SKM-1 treated with dmso at 0.1 percent for 144 hours (cell line): ENCODE results near the gene XIRP1.

Source experiments
- DNase-seq: peaks from one replicate; lab custom pipeline; 2025; ENCODE audit not compliant: unreplicated experiment; lab: John Stamatoyannopoulos, UW

XIRP1 gene

DNA sequence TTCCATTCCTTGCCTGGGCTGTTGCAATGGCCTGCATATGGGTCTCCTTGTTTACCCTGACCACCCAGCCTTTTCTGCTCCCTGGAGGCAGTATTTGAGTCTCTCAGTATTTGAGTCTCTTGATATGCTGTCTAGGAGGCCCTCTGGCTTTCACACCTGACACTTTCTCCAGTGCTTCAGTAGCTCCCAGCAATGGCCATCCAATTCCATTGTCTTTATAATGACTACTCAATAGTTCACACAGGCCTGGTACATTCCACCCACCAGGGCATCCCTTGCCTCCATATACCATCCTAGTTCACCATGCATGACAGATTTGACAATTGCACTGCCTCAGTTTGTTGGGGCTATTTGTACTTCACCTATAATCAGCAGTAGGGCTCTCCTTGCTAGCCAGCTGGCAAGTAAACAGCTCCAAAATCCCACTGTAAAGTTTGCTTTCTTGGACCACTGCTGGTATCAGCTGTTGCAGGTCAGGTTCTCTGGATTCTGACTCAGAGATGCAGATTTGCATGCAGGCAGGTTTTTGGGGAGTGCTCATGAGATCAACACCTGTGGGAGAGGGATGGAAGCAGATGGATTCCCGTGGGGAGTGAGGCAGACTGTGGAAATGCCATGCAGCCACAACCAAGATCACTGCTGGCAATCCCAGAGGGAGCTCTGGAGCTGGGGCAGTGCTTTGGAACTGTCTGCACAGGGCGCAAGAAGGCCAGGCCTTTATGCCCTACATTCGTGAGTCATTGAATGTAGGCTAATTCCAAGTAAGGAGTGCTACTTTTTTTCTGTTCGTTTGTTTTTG, 19.1 kb upstream of the XIRP1 start:
- DNase-seq, result no peak

DNA sequence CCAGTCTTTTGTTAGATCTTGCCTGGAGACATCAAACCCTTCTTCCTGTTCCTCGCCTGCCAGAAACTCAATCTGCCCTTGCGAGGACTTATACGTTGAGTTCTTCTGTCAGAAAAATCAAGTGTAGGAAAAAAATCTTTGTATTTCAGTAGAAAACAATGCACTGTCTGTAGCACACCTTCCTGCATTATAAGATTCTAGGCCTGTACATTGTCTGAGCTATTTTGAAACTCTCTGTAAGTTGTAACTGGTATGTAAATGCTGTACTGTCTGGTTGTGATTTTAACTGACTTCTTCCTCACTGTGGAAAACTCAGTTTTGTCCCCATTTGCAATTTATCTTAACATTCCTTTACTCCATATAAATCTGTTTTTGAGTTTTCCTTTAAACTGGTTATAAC, 17.7 kb upstream of the XIRP1 start:
- DNase-seq, result no peak

DNA sequence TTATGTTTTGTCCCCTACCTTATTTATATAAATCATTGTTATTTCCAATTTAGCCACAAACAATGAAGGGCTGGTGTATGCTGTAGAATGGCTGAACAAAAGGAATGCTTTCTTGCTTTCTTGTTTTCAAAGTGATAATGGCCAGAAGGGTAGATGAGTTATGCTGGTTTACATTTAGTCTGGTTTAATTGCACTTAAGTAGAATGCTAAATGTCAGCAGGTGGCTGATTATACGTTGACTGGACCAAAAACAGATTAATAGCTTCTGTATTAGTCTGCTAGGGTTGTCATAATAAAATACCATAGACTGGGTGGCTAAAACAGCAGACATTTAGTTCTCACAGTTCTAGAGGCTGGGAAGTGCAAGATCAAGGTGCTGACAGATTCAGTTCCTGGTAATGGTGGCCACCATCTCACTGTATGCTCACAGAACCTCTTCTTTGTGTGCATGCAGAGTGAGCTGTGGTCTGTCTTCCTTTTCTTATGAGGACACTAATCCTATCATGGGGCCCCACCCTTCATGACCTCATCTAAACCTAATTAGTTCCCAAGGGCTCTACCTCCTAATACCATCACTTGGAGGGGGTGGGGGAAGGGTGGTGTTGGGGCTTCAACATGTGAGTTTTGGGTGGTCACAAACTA, 17.1 kb upstream of the XIRP1 start:
- no peak for DNase-seq

DNA sequence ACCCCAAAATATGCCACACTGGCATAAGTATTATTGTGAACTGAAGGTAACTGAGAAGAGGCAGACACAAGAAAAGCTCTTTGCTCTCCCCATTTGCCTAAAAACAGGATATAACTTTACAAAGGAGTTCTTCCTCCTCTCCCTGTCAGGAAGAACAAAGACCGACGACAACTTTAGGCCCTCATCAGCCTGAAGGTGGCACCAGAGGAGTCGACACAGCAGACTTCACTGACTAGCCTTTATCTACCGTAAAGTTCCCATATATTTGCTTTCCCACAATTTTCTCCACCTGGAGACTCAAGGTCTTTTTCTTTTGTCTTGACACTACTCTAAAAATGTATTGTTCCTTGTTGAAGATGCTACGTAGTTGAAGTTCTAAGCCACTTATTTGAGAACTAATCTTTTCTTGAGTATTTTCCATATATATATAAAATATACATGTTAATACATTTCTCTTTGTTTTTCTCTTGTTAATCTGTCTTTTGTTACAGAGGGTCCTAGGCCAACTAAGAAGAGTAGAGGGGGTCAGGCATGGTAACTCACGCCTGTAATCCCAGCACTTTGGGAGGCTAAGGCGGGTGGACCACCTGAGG, 16.2 kb upstream of the XIRP1 start:
- peak; percentile 71 for DNase-seq

DNA sequence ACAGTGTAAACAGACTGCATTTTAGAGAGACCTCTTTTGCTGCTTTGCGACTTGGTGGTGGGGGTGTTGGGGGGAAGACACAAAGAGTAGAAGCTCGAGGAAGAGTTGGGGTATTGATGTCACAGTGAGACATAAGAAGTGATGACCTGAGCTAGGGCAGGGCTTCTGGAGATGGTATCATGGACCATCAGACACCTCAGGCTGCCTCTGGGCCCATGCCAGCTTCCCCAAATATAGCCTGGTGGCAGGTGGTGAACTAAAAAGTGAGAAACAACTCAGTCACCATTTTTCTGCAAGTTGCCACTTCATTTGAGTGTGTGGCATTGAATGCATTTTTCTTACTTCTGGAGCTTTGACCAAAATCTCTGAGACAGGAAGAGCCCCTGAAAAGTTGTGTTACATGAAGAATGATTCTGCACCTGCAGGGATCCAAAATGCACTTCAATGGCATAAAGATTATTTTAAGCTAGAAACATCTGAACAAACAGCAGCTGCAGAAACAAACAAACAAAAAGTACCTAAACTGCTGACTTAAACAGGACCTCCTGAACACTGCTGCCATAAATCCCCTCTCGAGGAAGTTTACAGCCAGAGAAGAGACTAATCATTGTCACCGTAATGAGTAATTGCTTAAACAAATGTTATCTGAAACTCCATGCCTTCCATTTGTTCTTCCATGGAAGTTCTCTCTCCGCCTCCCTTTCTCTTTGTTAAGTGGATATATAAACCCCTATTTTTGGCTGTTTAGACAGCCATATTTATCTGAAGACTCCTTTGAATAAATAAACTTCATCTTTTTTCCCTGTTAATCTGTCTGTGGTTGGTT, 15.2 kb upstream of the XIRP1 start:
- DNase-seq, result no peak

DNA sequence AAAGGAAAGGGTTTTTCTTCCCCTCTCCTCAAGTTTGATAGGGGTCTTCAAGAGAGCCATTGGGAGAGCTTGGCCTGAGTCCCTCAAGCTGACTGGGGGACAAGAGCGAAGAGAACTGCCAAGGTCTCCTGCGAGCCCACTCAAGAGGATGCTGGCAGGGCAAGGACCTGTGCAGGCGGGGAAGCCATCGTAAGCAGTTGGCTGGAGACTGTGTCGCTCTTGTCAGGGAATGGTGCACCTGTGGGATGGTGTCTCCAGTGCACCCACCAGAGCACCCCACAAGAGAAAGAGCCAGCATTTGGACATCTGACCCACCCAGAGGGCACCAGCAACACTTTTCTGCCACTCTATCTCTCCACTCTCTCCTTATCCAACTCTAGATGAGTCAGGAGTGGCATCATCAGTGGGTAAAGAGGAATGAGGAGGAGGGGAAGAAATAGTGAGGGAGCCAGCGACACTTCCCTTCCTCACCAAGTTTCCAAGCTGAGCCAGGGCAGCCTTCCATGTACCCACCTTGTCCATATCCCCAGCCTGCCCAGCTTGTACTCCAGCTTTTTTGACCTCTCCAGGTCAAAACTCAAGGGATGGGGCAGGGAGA, 13.6 kb upstream of the XIRP1 start:
- no peak for DNase-seq

DNA sequence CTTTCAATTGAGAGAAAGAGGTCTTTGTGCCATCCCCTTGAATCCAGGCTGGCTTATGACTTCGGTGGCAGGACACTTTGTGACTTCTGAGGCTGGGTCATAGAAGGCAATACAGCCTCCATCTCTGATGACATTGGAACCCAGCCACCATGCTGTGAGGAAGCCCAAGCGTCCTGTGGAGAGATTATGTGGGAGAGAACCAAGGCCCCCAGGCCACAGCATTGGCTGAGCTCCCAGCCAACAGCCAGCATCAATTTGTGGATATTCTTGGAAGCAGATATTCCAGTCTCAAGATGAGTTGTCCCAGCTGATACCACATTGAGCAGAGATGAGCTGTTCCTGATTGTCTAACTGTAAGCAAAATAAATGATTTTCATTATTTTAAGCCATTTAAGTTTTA, 12.7 kb upstream of the XIRP1 start:
- no peak for DNase-seq

DNA sequence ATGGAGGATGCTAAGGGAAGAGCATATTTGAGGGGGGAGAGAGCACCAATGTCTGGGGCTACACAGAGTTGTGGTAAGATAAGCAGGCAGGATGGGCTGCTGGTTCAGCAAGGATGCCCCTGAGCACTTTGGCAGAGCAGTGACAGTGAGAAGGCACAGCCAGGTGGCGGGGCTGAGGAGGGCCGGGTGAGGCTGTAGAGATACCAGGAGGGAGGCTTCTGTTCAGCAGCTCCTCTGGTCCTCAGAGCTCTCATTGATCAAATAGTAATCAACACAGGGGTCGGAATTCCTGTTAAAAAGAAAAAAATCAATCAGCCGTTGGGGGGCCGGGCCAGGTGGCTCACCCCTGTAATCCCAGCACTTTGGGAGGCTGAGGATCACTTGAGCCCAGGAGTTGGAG, 11.5 kb upstream of the XIRP1 start:
- DNase-seq, result no peak

DNA sequence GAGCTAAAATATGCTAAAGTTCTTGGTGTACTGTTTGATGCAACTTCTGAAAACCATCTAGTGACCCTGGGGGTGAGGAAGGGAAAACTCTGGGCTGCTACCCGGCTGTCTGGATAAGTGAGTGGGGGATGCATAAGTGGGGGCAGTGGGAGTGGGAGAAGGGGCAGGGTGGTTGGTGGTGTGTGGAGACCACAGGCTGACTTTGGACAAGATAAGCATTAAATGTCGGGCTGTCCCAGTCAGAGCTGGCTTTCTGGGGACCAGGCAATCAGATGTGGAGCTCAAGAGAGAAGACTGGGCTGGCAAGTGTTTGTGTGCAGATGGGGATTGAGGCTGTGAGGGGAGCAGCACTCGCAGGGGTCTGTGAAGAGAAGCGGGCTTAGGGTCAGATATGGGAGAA, 11.0 kb upstream of the XIRP1 start:
- no peak for DNase-seq

DNA sequence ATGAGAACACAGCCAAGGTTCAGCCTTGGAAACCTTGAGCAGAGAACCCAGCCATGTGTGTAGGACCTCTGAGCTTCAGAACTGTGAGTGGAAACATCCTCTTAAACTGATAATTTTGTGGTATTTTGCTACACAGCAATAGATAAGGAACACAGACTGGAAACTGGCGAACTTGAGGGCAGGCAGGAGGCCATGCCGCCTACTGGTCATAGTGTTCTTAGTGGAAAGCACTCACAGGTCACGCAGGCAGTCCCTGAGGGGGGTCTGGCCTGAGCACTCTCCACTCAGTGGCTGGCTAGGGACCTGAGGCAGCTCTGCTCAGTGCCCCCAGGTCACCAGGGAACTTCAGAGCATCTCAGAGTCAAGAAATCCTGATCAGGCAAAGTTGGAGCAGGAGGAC, 9.7 kb upstream of the XIRP1 start:
- no peak for DNase-seq

DNA sequence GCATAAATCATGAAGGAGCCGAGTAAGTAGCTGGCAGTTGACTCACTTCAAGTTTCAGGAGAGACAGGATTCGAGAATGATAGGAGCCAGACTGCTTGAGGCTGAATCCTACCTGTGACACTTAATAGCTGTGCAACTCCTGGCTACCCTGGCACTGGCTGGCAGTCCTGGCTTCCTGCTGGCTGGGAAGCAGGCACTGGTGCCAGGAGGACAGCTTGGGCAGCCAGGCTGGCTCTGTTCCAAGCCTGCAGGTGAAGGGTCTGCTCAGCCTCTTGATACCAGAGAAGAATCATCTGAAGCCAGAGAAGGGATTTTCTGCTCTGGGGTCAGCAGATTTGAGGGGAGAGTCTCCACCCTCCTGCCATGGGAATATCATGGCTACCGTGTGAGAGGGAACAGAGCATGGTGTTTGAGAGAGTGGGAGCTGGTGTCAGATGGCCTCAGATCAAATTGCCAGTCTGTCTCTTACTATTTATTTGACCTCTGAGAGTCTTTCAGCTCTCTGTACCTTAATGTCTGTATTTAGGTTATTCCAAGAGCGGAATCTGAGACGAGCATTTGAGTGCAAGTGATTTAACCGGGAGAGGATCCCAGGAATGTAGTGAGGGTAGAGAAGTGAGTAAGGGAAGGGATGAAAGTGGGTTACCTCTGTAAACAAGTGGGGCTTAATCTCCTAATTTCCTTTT, 4.4 kb upstream of the XIRP1 start:
- no peak for DNase-seq

DNA sequence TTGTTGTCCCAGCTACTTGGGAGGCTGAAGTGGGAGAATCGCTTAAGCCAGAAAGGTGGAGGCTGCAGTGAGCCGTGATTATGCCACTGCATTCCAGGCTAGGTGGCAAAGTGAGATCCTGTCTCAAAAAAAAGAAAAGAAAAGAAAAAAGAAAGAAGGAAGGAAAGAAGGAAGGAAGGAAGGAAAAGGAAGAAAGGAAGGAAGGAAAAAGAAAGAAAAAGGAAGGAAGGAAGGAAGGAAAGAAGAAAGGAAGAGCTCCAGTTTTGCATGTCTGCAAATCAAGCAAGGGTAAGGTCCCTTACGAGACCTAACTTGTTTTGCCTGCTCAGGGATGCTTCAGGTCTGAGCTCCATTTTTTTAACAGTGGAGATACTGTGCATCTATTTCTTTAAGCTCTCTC, 3.6 kb upstream of the XIRP1 start:
- DNase-seq, result no peak

DNA sequence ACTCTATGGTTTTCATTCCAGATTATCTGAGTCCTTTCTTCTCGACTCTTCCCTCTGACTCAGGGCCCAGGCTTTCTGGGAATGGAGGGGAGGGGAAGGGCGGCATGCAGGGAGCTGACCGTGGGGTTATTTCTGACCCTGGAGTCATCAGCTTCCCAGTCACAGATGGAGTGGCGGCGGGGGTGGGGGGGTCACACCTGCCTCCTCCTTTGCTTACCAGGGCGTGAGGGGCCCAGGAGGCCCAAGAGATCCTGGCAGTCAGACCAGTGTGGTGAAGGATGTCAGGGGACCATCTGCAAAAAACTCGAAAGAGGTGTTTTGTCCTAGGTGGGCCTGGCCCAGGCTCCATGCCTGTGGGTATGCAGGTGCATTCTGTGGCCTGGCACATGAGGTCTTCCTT, 996 bp upstream of the XIRP1 start:
- DNase-seq, result no peak

DNA sequence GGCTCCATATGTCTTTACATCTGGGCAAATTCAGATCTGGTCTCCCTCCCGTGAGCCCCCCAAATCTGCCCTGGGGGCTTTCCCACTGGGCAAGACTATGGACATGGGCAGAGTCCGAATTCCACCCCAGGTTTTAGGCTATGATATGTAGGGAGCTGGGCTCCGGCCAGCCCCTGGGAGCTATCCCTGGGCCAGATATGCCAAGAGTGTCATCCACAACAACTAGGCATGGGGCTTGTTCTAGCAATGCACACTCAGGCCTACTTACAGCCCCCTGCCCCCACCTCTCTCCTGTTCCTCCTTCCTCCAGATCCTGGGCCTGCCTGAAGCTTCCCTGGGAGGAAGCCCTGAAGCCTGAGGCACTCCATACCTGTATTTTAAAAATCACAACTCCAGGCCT, 622 bp downstream of the XIRP1 start:
- DNase-seq, result no peak

DNA sequence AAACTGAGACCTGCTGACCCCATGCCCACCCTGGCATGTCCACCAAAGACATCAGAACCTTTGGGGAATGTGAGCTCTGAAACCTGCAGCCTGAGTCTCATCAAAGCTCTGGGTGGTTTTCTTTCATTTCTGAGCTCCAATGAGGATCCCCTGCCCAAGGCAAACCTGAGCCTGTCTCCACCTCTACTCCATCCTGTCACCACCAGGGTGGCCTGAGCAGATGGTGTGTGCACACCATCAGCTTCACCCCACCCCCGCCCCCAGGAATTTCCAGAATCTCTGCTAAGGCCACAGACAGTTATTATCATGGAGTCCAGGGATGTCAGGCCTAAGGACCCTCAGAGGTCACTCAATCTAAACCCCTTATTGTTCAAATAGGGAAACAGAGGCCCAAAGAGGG, 1.3 kb downstream of the XIRP1 start:
- no peak for DNase-seq

DNA sequence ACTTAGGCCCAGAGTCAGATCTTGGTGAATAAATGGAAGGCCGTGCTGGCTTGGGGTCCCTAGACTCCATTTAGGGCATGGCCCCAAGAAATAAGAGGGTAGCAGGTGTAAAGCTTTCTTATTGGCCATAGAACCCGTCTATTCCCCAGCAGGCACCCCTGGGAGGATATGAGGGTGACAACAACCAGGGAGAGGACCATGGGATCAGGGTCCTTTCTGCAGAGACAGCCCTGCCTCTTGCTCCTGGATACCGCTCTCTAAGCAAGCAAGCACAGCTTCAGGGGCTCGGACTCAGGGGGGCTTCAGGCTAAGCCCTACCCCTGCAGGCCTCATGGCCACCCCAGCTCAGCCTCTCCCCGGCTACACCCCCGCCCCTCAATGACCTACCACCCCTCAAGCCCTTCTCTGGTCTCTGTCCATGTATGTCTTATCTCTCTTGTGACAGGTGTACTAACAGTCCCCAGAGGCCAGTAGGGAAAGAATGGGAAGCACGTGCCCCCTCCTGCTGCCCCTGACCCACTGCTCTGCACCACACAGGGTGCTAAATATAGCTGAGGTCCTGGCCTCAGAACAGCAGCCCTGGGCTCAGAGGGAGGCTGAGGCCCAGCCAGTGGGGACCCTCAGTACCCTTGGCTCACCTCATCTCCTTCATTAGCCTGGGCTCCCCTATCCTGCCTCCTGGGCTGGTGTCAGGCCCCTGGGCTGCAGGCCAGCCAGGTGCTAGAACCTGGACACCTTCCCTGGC, 1.9 kb downstream of the XIRP1 start:
- DNase-seq, result no peak

DNA sequence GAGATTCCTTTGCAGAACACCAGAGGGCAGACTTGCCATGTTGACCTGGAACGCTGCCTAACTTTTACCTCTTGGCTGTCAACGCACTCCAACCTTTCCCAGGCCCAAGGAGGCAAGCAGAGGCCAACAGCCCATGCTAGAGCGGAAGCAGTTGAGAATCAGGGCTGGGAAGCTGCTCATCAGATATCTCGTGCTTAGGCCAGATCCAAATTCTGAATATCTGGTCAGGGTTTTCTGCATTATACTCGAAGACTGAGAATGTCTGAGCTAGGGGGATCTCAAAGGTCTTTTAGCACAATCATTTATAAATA, 2.5 kb downstream of the XIRP1 start:
- DNase-seq, result peak; percentile 85

DNA sequence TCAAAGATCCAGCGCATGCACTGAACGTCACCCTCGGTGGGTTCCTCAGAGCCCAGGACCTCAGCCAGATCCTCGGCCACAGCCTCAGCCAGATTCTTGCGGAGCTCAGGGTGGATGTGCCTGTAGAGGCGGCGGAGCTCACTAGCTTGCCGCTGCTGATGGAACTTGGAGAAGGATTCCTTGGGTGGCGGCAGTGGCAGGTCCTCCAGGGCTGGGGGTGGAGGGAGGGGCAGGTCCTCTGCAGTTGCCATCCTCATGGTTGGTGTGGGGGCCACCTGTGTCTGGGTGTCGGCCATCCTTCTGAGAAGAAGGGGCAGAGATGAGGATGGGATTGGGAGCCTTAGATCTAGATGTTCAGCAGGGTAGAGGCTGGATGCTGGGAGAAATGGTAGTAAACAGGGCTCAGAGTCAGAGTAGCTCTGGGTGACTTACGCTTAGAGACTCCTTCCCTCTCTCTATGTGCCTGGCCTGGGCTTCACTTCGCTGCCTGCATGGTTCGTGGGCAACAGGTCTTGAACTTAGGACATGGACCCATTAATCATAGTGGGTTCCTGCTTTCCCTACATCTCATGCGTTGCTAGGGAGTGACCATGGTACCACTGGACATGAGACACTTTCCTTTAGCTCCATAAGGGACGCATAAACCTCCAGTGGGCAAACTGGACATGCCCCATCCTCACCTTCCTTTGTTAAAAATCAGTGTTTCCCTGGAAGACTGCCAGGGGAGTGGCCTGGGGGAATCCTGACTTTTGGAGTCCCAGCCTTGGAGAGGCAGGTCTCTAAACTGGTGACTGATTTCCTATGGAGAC, 3.0 kb downstream of the XIRP1 start:
- DNase-seq, result no peak
